BE2C (cell line): Measurements from ENCODE around the gene PHACTR1.

Experiments
- DNase-seq: peaks from one replicate; pipeline ENCODE4 v3.0.0-alpha.2; 2020
- H3K27me3 ChIP-seq: fragments of 250-450 bp; sonication (Bioruptor Pico); 2 replicates; pipeline ENCODE4 v1.5.1; 2020; ENCODE audit warnings: mild to moderate bottlenecking
- H3K36me3 ChIP-seq: fragments of 250-450 bp; sonication (Bioruptor Pico); 2 replicates; pipeline ENCODE4 v1.5.1; 2020; ENCODE audit warnings: mild to moderate bottlenecking
- H3K4me1 ChIP-seq: fragments of 250-450 bp; sonication (Bioruptor Pico); 2 replicates; pipeline ENCODE4 v1.5.1; 2020
- H3K4me3 ChIP-seq: 2 replicates; pipeline ENCODE4 v1.5.1; 2011; ENCODE audit warnings: low read depth, low read length
- H3K9me3 ChIP-seq: fragments of 250-450 bp; sonication (Bioruptor Pico); 2 replicates; pipeline ENCODE4 v1.5.1; 2020
- TF ChIP-seq, protein P1 (sequence below): IDR thresholded peaks from 2 replicates; pipeline ENCODE4 v1.5.1; 2012; ENCODE audit warnings: mild to moderate bottlenecking, low read depth, low read length

Gene PHACTR1

DNA sequence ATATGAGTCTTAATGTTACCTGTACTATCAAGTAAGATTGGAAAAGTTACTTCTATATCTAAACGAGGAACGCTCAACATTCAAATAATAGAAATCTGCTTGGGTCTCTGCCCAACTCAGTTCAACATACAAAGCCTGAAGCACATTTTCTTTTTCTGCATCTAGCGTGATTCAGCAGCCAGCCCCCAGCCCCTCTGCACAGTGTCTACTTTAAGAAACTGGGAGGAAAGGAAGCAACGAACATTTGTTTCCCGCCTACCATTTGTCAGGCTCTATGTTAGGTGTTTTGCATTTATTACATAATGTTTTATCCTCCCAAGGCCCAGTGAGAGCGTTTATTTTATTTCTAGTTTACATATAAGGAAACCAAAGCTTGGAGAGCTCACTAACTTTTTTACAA is 17.3 kb downstream of the PHACTR1 start:
- Histone ChIP-seq H3K4me3 (no peak overlapping the region), H3K4me1 (no peaks in the 10 kb centered on the region), H3K36me3 (no peaks in the 10 kb centered on the region), H3K9me3 (no peaks in the 10 kb centered on the region), H3K27me3 (no peaks in the 10 kb centered on the region)
- DNase-seq = no peak
- TF ChIP-seq, protein P1, sequence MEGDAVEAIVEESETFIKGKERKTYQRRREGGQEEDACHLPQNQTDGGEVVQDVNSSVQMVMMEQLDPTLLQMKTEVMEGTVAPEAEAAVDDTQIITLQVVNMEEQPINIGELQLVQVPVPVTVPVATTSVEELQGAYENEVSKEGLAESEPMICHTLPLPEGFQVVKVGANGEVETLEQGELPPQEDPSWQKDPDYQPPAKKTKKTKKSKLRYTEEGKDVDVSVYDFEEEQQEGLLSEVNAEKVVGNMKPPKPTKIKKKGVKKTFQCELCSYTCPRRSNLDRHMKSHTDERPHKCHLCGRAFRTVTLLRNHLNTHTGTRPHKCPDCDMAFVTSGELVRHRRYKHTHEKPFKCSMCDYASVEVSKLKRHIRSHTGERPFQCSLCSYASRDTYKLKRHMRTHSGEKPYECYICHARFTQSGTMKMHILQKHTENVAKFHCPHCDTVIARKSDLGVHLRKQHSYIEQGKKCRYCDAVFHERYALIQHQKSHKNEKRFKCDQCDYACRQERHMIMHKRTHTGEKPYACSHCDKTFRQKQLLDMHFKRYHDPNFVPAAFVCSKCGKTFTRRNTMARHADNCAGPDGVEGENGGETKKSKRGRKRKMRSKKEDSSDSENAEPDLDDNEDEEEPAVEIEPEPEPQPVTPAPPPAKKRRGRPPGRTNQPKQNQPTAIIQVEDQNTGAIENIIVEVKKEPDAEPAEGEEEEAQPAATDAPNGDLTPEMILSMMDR = no peak

DNA sequence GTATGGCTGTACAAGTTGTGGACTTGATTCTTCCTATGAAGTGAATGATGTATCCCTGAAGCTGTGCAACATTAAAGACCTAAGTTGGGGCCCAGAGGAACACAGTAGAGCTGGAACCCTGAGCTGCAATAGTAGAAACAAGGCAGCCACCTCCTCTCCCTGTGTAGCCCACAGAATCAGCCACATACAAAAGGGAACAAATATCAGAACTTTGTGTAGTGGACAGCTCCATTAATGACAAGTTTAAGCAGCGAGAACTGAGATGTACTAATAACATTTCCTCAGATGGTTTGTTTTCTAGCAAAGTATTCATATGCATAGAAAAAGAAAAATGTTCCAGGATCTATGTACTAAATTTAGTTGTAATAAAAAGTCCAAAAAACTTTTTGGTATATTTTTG is 19.2 kb downstream of the PHACTR1 start:
- no peaks in the 10 kb centered on the region for H3K27me3 ChIP-seq
- no peaks in the 10 kb centered on the region for H3K9me3 ChIP-seq
- no peaks in the 10 kb centered on the region for H3K4me1 ChIP-seq
- H3K4me3 ChIP-seq = no peak overlapping the region
- TF ChIP-seq, protein P1 = no peak
- DNase-seq = no peak
- H3K36me3 ChIP-seq = no peaks in the 10 kb centered on the region

DNA sequence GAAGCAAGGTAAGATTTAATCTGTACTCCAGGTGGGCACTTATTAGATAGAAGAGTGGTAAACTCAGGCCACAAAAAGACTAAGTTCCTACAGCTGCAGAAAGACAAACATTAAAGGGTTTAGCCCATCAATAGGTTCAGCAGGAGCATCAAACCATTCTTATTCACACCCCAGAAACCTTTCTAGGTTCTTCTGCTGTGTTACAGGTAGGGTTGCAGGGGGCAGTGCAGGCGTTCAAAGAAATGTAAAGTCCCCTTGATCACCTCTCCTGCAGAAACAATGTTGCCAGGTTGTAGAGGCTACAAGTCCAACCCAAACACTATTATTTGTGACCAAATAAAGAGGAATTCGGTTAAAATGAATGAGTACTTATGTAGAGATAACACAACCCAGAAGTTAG is 31.8 kb downstream of the PHACTR1 start:
- H3K4me3 ChIP-seq = no peak overlapping the region
- TF ChIP-seq, protein P1 = no peak

DNA sequence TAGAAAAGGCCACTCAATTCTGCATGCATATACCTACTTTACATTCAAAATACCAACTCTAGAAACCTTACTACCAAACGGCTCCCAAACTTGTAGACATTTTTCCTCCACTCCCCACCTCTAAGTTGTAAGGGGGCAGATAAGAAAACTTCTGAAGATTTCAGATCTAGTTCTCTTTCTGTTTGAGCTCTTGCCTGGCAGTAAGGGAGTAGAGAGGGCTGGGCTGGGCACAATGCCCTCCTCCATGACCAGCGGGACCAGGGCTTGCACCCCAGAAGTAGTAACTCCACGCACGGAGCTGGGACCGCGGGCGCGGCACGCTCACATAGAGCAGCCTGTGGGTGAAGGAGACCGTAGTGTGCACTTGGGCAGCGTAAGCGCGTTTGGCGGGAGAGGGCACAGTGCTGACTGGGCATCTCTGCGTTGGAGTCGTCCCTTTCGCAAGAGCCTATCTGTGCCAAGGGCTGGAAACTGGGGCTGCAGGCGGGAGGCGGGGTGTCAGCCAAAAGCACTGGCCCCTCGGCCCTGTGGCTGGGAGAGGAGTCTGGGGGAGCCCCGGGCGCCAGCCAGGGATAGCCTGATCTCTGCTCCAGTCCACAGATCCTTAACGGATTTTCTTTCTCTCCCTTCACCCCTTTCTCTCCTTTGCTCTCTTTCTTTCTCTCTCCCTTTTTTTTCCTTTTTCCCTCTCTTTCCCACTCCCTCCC is 32.4 kb downstream of the PHACTR1 start:
- H3K4me1 ChIP-seq = no peaks in the 10 kb centered on the region
- peaks cover 10% of the 10 kb centered on the region for H3K27me3 ChIP-seq
- no peaks in the 10 kb centered on the region for H3K36me3 ChIP-seq
- peak overlapping the region; percentile 14 for H3K4me3 ChIP-seq
- peak; percentile 11 for DNase-seq
- TF ChIP-seq, protein P1 = no peak
- H3K9me3 ChIP-seq = no peaks in the 10 kb centered on the region

More for the DNA sequence above, 31.8 kb downstream of the PHACTR1 start:
- DNase-seq = no peak
- Histone ChIP-seq H3K27me3 (peaks cover 10% of the 10 kb centered on the region), H3K36me3 (no peaks in the 10 kb centered on the region), H3K4me1 (no peaks in the 10 kb centered on the region), H3K9me3 (no peaks in the 10 kb centered on the region)

DNA sequence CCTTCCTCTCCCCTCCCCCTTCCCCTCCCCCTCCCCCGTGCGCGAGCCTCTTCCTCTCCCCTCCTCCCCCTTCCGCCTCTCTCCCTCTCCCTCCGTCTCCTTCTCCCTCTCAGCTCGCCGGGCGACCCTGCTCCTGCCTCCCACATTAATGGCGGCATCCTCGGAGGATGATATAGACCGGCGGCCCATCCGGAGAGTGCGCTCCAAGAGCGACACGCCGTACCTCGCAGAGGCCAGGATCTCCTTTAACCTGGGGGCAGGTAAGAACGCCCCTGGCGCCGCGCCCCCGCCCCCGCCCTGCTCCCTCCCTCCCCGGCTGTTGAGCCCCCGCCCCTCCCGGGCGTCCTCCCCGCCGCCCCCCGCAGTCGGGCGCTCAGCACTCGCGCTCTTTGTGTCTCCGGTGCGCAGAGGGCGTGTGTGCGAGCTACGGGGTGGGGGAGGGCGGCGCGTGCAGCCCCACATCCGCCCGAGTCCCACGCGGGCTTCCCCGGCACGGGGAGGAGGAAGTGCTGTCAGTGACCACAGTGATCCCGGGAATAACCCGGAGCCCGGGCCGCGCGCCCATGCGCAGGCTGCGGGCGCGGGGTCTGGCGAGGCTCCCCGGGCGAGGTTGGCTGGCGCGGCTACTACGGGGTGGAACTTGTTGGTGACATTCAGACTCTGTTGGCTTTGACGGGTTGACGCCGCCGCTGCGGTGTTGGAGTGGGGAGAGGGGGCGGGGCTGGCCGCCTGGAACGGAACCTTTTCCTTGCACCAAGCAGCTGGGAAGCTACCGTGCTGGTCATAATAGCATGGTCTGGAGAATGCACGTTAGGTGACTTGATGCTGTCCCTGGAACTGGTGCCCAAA is 33.2 kb downstream of the PHACTR1 start:
- Histone ChIP-seq H3K27me3 (peaks cover 10% of the 10 kb centered on the region), H3K4me3 (peak overlapping the region; percentile 35), H3K9me3 (no peaks in the 10 kb centered on the region), H3K4me1 (no peaks in the 10 kb centered on the region), H3K36me3 (no peaks in the 10 kb centered on the region)
- peak; percentile 32 for DNase-seq
- TF ChIP-seq, protein P1 = no peak

DNA sequence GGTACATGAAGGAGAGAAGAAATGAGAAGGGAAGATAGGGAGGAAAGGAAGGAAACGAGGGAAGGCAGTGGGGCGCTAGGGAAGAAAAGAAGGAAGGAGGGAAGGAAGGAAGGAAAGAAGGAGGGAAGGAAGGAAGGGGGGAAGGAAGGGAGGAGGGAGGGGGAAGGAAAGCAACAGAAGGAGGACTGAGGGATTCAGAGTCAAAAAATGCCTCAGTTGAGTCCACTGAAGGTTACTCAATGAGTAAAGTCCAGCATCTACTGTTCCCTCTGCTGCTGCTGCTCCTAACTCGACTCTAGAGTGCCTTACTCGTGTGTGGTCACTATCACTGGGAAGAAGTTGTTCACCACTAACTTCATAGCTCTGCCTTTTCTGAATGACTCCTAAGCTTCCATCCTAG is 33.8 kb downstream of the PHACTR1 start:
- TF ChIP-seq, protein P1 = no peak
- no peaks in the 10 kb centered on the region for H3K4me1 ChIP-seq

More for the DNA sequence above, 33.8 kb downstream of the PHACTR1 start:
- Histone ChIP-seq H3K27me3 (peaks cover 10% of the 10 kb centered on the region), H3K36me3 (no peaks in the 10 kb centered on the region), H3K9me3 (no peaks in the 10 kb centered on the region), H3K4me3 (no peak overlapping the region)
- no peak for DNase-seq
